HepG2 (cell line): ENCODE results near the gene RIOK3. TPM values are rescaled to one million over a fixed set of nuclear protein-coding genes. Genes with fewer than 3 reads are reported as not detected.
A peak's percentile ranks its signal among the peaks of the same experiment; 100 is the strongest.

ENCODE experiments used
- BCL3 ChIP-seq: sonication (generic); formaldehyde crosslinking; IDR thresholded peaks from 2 replicates; pipeline ENCODE4 v1.5.1; 2020; ENCODE audit warnings: mild to moderate bottlenecking, missing genetic modification reagents, moderate library complexity
- CEBPG ChIP-seq: IDR thresholded peaks from 2 replicates; pipeline ENCODE4 v1.6.1; 2016
- IRX3 ChIP-seq: sonication (generic); formaldehyde crosslinking; IDR thresholded peaks from 2 replicates; pipeline ENCODE4 v1.8.1; 2023; ENCODE audit warnings: mild to moderate bottlenecking, low read depth, missing genetic modification reagents, borderline replicate concordance
- NFKBIZ ChIP-seq: IDR thresholded peaks from 2 replicates; pipeline ENCODE4 v1.6.1; 2018; ENCODE audit warnings: missing genetic modification reagents, missing compliant biosample characterization
- POLR2AphosphoS2 ChIP-seq: IDR thresholded peaks from 2 replicates; pipeline ENCODE4 v1.6.1; 2011; ENCODE audit warnings: low read depth, low read length, improper control_type of control experiment
- REST ChIP-seq, 2 experiments: IDR thresholded peaks; 2 replicates each; pipeline ENCODE4 v1.6.1; 2011 to 2012; ENCODE audit warnings: low read length in 2 of 2, borderline replicate concordance in 1 of 2, low read depth in 1 of 2, mild to moderate bottlenecking in 1 of 2, moderate library complexity in 1 of 2
- SMARCE1 ChIP-seq: fragments of 450-650 bp; IDR thresholded peaks from 2 replicates; pipeline ENCODE4 v1.6.1; 2017; ENCODE audit warnings: borderline replicate concordance
- ZNF225 ChIP-seq: sonication (generic); formaldehyde crosslinking; IDR thresholded peaks from 2 replicates; pipeline ENCODE4 v1.4.0; 2020; ENCODE audit warnings: mild to moderate bottlenecking, missing genetic modification reagents
- ZNF629 ChIP-seq: sonication (generic); formaldehyde crosslinking; conservative IDR thresholded peaks from 2 replicates; pipeline ENCODE4 v1.5.0; 2020; ENCODE audit warnings: missing genetic modification reagents
- ZNF644 ChIP-seq: IDR thresholded peaks from 2 replicates; pipeline ENCODE4 v1.6.1; 2016; ENCODE audit warnings: low read depth
- ZNF687 ChIP-seq: sonication (generic); formaldehyde crosslinking; IDR thresholded peaks from 2 replicates; pipeline ENCODE4 v1.5.1; 2020; ENCODE audit warnings: mild to moderate bottlenecking, missing genetic modification reagents, moderate library complexity
- polyA plus RNA-seq, 8 experiments: library from polyadenylated mRNA; depleted of rRNA in 3 of 8; stranded (reverse) in 7 of 8; unstranded in 1 of 8; fragments of >200 nt; fragmentation: Illumina TruSeq in 4 of 8; extraction: Trizol in 4 of 8; gene quantifications; 2 replicates each; pipeline versions ENCODE4 v1.2.1 to v1.2.3, GENCODE V29; 2011 to 2016; ENCODE audit warnings: low read depth in 4 of 8, missing spikeins in 1 of 8, mixed read lengths in 1 of 8; ENCODE audit not compliant: insufficient read depth in 1 of 8
- total RNA-seq, 5 experiments: library from RNA; depleted of rRNA; stranded (reverse); fragments of >200 nt; fragmentation: Illumina TruSeq; extraction: Trizol; gene quantifications; 2 replicates each; pipeline ENCODE4 v1.2.3, GENCODE V29; 2016; ENCODE audit warnings: low read depth in 1 of 5
- TF ChIP-seq, protein P1 (sequence below): sonication (generic); IDR thresholded peaks from 2 replicates; pipeline ENCODE4 v1.6.1; 2016; ENCODE audit warnings: low read depth, borderline replicate concordance
- TF ChIP-seq, protein P2 (sequence below): sonication (generic); formaldehyde crosslinking; IDR thresholded peaks from 2 replicates; pipeline ENCODE4 v1.5.1; 2020; ENCODE audit warnings: missing genetic modification reagents, mild to moderate bottlenecking, borderline replicate concordance

The RIOK3 gene
- total and polyA plus RNA-seq, 2 of the 13 experiments (the other 11 are each of a cell fraction or from before 2014, with no cell fraction given) = 26.7 to 36.0 TPM

DNA sequence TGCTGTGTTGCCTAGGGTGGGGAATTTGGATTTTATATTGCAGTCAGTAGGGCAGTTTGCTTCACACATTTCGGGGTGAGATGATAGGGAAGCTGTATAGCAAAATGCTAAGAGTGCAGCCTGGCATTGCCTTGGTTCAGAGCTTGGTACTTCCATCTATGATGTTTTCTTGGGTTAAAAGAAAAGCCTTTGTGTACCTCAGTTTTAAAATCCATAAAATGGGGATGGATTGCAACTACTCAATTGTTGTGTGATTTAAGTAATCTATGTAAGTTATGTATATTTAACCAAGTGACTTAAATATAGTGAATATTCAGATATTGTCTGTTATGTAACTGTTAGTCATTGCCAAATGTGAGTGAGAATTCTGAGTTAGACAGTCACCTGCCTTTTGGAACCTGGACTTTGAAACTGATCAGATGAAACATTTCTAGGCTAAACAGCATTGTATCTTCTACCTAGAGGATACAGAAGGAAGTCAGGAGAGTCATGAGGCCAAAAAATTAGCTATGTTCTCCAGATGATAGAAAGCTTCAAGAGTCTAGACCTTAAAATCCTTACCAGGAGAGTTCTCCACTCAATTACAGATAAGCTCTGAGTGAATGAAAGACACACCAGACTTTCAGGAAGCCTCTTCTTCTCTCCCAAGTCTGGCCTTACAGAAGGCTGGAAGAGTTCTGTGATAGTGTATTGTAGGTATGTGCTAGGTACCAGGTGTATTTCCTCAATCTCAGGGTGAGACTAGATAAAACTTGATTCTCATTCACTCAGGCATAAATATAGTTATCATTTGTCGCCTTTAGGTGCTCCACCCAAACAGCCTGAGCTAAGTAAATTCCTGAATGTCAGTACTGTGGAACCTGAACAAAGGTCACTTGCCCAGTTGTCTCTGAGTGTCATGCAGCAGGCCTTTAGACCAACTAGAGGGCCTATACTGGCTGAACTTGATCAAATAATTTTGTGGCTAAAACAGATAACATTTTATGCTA is 7.5 kb downstream of the RIOK3 start (continued):
- TF ChIP-seq BCL3 (CRISPR knock-in tag) (no peak), CEBPG (peak; percentile 49; the same call in 1 of the 2 replicates), SMARCE1 (no peak), ZNF225 (CRISPR knock-in tag) (no peak), ZNF644 (CRISPR knock-in tag) (peak; percentile 62), ZNF629 (CRISPR knock-in tag) (peak; percentile 91), NFKBIZ (no peak), REST (IDR thresholded peaks at IDR 0.05; ENCODE audit: borderline replicate concordance in 1 of 2, low read depth in 1 of 2, low read length in 2 of 2) (no peak), IRX3 (CRISPR knock-in tag) (no peak), ZNF687 (CRISPR knock-in tag) (no peak), POLR2AphosphoS2 (no peak)
- TF ChIP-seq, protein P1, sequence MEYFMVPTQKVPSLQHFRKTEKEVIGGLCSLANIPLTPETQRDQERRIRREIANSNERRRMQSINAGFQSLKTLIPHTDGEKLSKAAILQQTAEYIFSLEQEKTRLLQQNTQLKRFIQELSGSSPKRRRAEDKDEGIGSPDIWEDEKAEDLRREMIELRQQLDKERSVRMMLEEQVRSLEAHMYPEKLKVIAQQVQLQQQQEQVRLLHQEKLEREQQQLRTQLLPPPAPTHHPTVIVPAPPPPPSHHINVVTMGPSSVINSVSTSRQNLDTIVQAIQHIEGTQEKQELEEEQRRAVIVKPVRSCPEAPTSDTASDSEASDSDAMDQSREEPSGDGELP = peak; percentile 20; the same call in 1 of the 2 replicates
- TF ChIP-seq, protein P2, sequence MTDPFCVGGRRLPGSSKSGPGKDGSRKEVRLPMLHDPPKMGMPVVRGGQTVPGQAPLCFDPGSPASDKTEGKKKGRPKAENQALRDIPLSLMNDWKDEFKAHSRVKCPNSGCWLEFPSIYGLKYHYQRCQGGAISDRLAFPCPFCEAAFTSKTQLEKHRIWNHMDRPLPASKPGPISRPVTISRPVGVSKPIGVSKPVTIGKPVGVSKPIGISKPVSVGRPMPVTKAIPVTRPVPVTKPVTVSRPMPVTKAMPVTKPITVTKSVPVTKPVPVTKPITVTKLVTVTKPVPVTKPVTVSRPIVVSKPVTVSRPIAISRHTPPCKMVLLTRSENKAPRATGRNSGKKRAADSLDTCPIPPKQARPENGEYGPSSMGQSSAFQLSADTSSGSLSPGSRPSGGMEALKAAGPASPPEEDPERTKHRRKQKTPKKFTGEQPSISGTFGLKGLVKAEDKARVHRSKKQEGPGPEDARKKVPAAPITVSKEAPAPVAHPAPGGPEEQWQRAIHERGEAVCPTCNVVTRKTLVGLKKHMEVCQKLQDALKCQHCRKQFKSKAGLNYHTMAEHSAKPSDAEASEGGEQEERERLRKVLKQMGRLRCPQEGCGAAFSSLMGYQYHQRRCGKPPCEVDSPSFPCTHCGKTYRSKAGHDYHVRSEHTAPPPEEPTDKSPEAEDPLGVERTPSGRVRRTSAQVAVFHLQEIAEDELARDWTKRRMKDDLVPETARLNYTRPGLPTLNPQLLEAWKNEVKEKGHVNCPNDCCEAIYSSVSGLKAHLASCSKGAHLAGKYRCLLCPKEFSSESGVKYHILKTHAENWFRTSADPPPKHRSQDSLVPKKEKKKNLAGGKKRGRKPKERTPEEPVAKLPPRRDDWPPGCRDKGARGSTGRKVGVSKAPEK (CRISPR knock-in tag) = no peak
